NT2/D1 (cell line): ENCODE data around the gene MAP2K3.

Experiments used
- SUZ12 ChIP-seq: IDR thresholded peaks from 2 replicates; pipeline ENCODE4 v1.6.1; 2011; ENCODE audit not compliant: insufficient read length, insufficient read depth; ENCODE audit errors: extremely low read depth
- YY1 ChIP-seq: IDR thresholded peaks from 2 replicates; pipeline ENCODE4 v1.6.1; 2011; ENCODE audit not compliant: insufficient read length, insufficient read depth
- ZNF274 ChIP-seq: IDR thresholded peaks from 2 replicates; pipeline ENCODE4 v1.6.1; 2011; ENCODE audit warnings: mild to moderate bottlenecking, low read depth, low read length

DNA sequence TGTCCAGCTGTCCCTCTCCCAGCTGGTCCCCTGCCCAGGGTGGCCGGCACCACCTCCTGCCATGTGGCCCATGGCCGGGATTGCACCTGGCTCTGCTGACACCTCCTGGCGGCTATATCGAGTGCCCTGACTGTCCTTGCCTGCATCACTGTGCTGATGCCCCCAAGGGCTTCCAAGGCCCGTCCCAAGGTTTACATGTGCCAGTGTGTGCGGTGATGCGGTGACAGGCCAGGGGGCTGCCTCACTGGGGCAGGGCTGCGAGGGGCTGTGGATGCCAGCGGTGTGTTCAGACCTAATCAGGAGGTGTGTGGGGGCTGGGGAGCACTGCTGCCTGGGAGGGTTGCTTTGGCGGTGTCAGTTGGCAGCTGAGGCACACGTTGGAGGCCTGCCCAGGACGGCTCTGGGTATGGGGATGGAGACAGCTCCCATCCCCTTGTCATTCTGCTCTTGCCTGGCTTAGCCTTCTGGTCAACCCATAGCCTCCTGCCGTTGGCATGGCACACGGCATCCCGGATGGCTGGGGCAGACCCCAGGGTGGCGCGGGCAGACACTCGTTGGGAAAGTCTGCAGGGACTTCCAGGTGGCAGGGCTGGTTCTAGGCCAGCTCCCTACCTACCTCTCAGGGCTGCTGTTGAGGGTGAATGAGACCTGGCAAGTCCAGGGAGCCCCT, 5.5 kb downstream of the MAP2K3 start:
- TF ChIP-seq YY1: no peak
- no peak for TF ChIP-seq SUZ12
- no peak for TF ChIP-seq ZNF274
